Measurements from ENCODE around the gene DGKZ. TPM values are rescaled to one million over a fixed set of nuclear protein-coding genes. Genes with fewer than 3 reads are reported as not detected.

Gene DGKZ
- total RNA-seq, 4 donors from 2014 or later, result 41.2 to 105 (median 49.6) TPM

DNA sequence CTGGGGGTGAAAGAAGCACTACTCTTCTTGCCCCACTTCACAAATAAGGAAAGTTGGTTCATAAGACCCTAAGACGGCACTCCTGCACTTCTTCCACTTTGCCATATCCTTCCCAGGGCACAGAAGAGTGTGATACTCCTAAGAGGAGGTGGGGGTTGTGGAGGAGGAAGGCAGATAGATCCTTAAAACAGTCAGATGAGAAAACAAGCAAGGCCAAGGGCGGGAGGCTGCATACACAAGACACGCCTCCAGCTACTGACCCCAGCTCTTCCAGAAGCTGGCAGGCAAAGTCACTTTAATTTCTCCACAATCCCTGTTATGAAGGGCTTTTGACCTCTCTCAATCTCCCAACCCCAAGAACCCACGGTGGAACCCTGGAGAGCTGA lies 46.0 kb downstream of the DGKZ start:
- Histone ChIP-seq H3K9me3 (no peaks in the 10 kb centered on the region), H3K36me3 (peaks cover 0 to 29% (median 8%) of the 10 kb centered on the region in 3 donors), H3K4me1 (peaks cover 0 to 45% (median 30%) of the 10 kb centered on the region in 4 donors), H3K27me3 (peaks cover 5 to 42% of the 10 kb centered on the region in 2 donors), H3K27ac (no peak overlapping the region), H3K4me3 (peak overlapping the region in 1 of 4 donors; percentile 49)
- 50 to 58% methylated on average over 4 of the region's 4 CpGs for WGBS, 2 donors
- TF ChIP-seq, protein P1, sequence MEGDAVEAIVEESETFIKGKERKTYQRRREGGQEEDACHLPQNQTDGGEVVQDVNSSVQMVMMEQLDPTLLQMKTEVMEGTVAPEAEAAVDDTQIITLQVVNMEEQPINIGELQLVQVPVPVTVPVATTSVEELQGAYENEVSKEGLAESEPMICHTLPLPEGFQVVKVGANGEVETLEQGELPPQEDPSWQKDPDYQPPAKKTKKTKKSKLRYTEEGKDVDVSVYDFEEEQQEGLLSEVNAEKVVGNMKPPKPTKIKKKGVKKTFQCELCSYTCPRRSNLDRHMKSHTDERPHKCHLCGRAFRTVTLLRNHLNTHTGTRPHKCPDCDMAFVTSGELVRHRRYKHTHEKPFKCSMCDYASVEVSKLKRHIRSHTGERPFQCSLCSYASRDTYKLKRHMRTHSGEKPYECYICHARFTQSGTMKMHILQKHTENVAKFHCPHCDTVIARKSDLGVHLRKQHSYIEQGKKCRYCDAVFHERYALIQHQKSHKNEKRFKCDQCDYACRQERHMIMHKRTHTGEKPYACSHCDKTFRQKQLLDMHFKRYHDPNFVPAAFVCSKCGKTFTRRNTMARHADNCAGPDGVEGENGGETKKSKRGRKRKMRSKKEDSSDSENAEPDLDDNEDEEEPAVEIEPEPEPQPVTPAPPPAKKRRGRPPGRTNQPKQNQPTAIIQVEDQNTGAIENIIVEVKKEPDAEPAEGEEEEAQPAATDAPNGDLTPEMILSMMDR (IDR thresholded peaks at IDR 0.05), result no peak
- TF ChIP-seq EP300 (IDR thresholded peaks at IDR 0.05), result no peak
- TF ChIP-seq POLR2A (IDR thresholded peaks at IDR 0.05), result no peak
- DNase-seq (ENCODE audit: low spot score in 2 of 2), result no peak

DNA sequence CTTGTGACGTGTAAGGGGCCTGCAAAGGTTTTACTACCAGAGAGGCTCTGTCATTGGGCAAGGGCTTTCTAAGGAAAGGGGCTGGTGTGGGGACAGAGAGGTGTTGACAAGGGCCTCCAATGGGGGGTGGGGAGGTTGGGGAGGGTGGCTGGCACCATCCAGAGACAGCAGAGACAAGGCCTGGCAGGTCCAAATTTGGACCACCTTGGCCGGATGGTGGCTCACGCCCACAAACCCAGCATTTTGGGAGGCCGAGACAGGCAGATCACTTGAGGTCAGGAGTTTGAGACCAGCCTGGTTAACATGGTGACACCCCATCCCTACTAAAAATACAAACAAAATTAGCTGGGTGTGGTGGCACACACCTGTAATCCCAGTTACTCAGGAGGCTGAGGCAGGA lies 46.5 kb downstream of the DGKZ start:
- H3K9me3 ChIP-seq, result no peaks in the 10 kb centered on the region
- H3K4me1 ChIP-seq, result peaks cover 0 to 44% (median 30%) of the 10 kb centered on the region in 4 donors
- H3K4me3 ChIP-seq, result no peak overlapping the region
- TF ChIP-seq, protein P1 (IDR thresholded peaks at IDR 0.05), result no peak
- H3K27me3 ChIP-seq, result peaks cover 5 to 37% of the 10 kb centered on the region in 2 donors
- DNase-seq (ENCODE audit: low spot score in 2 of 2), result no peak
- no peak overlapping the region for H3K27ac ChIP-seq
- 74 to 86% methylated on average over 4 of the region's 4 CpGs for WGBS, 2 donors
- peaks cover 0 to 34% (median 8%) of the 10 kb centered on the region in 3 donors for H3K36me3 ChIP-seq

DNA sequence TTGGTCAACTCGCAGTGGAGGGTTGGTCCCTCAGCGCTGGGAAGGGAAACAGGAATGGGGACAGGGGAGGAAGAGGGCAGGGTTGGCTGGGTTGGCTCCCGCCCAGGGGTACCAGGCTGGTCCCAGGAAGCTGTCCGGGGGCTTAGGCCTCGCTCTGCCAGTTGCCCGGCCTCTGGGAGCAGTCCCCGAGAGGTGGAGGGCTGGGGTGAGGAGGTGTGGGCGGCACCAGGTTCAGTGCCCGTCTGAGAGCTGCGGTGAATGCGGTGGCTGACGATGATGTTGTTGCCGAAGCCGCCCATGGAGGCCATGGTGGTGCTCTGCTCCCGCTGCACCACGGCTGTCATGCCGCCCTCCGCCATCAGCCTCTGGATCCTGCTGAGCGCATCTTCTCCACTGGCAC lies 50.3 kb downstream of the DGKZ start:
- TF ChIP-seq, protein P1 (IDR thresholded peaks at IDR 0.05), result no peak
- TF ChIP-seq POLR2A (IDR thresholded peaks at IDR 0.05) (no peak), EP300 (IDR thresholded peaks at IDR 0.05) (no peak)
- DNase-seq (ENCODE audit: low spot score in 2 of 2), result no peak
- Histone ChIP-seq H3K27me3 (peaks cover 0 to 6% of the 10 kb centered on the region in 2 donors), H3K4me1 (peaks cover 0 to 8% (median 5%) of the 10 kb centered on the region in 4 donors), H3K9me3 (no peaks in the 10 kb centered on the region), H3K27ac (no peak overlapping the region), H3K36me3 (peaks cover 0 to 69% (median 8%) of the 10 kb centered on the region in 3 donors), H3K4me3 (no peak overlapping the region)
- 91 to 96% methylated on average over 17 to 19 of the region's 19 CpGs for WGBS, 2 donors

DNA sequence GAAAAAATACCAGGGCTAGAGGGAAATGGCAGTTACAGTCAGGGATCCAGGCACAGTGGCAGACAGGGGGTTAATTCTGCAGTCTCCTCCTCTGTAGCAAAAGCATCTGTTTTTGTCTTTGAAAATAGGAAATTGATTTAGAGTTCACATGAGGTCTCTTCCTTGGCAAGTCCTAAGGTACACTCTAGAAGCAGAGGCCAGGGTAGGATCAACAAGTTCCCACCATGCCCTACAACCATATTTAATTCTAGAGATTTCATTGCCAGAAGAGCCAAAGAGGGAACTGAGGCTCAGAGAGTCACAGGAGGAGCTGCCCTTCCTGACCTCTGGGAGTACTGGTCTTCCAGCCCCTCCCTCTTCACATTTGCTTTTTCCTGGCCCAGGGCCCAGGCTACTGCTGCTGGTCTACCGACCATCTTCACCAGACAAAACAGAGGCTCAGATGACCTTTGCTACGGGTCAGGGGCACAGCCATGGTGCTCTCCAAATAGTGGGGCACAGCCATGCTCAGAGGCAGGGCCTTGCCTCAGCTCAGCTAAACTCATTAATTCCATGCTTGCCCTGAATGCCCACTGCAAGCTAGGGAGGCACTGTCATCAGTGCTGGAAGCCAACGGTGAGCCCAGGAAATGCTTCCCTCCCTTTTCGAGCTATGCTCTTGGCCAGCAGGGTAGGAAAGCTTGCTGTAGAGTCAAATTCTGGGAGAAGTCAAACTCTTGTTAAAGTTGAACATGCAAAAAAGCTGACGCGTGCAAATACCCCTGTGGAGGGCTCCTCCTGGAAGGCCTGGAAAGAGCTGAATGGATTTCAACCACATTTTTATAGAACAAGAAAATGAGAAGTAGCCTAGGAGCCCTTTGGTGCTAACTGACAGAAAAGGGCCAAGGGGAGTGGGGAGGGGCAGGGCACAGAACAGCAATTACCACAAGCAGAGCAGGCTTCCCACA lies 56.0 kb downstream of the DGKZ start:
- Histone ChIP-seq H3K36me3 (peaks cover 0 to 95% (median 19%) of the 10 kb centered on the region in 3 donors), H3K4me1 (peaks cover 0 to 22% (median 0%) of the 10 kb centered on the region in 4 donors), H3K9me3 (no peaks in the 10 kb centered on the region), H3K27ac (no peak overlapping the region), H3K27me3 (no peaks in the 10 kb centered on the region), H3K4me3 (no peak overlapping the region)
- WGBS, 2 donors, result 37 to 47% methylated on average over 5 to 6 of the region's 6 CpGs
- DNase-seq (ENCODE audit: low spot score in 2 of 2), result no peak
- TF ChIP-seq, protein P1 (IDR thresholded peaks at IDR 0.05), result no peak
- TF ChIP-seq POLR2A (IDR thresholded peaks at IDR 0.05) (no peak), EP300 (IDR thresholded peaks at IDR 0.05) (no peak)

DNA sequence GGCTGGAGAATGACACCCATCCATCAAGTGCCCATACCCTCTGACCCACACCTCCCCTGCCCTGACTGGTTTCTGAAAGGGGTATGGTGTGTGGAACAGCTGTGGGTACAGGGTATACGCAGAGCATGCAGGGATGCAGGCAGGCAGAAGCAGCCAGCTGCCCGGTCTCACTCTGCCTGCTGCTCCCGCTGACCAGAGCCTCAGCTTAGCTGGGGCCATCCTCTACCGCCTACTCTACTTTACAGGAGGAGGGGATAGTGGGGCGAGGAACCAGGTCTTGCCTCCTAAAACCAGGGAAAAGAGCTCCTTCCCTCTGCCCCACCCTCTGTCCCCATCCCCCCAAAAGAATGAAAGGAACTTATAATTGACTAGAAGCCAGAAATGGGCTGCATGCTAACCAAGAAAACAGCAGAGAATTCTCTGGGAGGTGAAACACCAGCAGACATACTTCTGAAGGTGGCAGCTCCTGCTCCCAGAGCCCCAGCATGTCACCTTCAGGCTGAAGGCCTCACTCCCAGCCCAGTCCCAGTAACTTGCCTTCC lies 57.3 kb downstream of the DGKZ start:
- Histone ChIP-seq H3K9me3 (no peaks in the 10 kb centered on the region), H3K4me1 (peaks cover 0 to 22% (median 0%) of the 10 kb centered on the region in 4 donors), H3K4me3 (no peak overlapping the region), H3K27me3 (no peaks in the 10 kb centered on the region), H3K36me3 (peaks cover 0 to 95% (median 25%) of the 10 kb centered on the region in 3 donors), H3K27ac (no peak overlapping the region)
- TF ChIP-seq EP300 (IDR thresholded peaks at IDR 0.05), result no peak
- TF ChIP-seq POLR2A (IDR thresholded peaks at IDR 0.05), result no peak
- TF ChIP-seq, protein P1 (IDR thresholded peaks at IDR 0.05), result no peak
- WGBS, 2 donors, result 67 to 76% methylated on average over 5 of the region's 5 CpGs
- no peak for DNase-seq (ENCODE audit: low spot score in 2 of 2)
